NCI-H187 (cell line): ENCODE measurements around the gene ANO3.
"Not testable (repeated sequence)": the region's sequence is repeated elsewhere in the genome, so short reads cannot be mapped to it uniquely, and the experiment has no call there.

Experiments used
- DNase-seq, 2 experiments: peaks; one replicate each; lab custom pipeline; 2025; lab: John Stamatoyannopoulos, UW

Gene ANO3

DNA sequence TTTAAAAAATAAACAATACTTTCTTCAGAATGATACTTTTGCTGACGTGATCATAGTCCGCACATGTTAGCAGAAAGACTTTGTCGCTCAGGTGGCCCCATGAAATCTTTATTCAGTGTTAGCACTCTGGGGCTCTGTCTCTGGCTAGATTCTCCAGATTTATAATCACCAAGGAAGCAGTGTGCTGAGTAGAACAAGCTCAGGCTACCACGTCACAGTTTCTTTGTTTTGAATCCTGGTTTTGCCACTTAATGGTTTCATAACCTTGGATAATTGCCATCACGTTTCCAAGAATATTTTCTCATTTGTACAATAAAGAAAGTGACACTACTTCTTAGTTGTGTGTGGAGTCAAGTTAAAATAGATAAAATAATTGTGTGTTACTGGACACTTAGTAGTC is 244.0 kb downstream of the ANO3 start:
- DNase-seq: no peak

DNA sequence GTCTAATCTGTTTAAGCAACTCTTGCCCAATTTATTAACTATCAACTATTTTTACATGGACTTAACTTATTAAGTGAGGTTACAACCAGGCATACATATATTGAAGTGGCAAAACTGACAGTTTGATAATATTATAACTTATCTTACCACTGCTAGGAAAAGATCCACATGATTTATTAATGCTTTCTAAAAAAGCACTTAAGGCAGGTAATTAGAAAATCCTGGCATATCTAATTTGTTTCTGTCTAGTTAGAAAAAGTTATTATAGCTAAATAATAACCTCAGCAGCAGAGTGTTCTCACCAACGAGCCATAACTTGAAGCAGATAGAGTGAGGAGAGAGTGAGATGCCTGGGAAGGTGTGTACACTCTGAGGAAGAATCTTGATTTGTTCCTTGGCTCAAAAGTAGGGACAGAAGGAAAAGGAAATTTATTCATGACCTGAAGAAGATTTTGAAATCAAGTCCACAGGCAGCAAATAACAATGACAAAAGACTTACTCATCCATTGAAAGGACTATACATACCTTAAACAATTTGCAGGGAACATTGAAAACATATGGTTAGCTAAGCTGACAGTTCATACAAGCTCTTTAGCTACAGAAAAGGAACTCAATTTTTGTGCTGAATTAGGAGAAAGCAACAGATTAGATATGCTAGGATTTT is 247.2 kb downstream of the ANO3 start:
- no peak for DNase-seq

DNA sequence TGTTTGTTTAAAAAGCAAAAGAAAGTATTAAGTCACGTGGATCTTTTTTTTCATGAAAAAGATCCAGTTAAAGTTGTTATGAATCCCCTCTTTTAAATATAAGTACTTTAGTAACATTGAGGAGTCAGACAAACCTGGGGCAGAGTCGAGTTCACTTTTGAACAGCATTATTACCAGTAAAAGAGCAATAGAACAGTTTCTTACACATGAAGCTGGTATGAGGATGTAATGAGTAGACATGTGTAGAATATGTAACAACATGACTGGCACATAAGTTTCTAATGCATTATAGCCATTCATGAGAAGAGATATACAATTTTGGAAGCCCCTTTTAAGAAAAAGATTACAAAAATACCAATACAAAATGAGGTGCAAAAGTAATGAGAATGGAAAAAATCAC is 247.8 kb downstream of the ANO3 start:
- DNase-seq: no peak

DNA sequence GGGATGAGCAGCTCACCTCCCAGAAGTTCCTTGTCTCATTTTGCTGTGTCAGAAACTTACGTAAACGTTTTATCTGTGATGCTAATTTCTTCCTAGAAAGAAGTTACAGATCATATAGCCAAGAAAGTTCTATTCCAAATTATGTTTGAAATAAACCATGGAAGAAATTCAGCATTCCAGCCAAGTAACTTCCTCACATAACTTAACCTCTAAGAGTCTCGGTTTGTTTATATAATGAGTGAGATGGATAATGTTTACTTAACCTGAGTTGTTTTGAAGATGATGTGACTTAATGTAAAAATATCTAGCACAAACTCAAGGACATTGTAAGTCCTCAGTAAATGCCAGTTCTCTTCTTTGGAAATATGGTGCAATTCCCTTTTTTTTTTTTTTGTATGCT is 249.0 kb downstream of the ANO3 start:
- no peak for DNase-seq

DNA sequence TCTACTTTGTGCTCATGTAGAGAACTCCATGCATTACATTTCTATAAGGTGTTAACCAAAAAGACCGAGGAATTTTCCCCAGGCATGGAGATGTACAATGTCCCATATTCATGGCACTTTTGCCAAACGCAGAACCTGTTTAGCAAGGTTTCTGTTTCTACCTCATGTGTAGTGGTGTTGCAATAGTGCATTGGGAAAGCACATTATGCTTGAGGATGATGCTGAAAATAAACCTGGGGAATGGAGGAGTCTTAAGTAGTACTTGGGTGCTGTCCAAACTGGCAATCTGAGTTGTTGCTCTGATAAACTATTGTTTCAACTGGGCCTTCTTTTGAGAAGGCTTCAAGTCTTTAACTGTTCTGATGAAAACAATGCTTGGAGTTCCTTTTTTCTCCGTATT is 251.6 kb downstream of the ANO3 start:
- no peak for DNase-seq

DNA sequence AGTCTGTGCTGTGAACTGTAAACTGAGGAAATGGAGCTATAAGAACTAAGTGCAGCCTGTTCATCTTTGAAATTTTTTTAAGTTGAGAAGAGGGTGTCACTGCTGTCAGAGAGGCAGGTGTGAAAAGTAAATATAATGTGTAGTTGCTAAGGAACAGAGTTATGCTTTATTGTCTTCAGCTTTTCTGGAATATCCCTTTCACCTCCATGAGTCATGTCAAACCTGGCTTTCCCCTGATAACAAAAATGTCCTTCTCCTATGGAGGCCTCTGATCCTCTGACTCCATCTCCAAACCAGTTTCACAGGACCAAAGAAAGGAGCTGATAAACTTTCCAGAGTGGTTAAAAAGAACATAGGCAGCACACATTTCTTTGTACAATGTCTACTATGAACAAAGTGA is 252.9 kb downstream of the ANO3 start:
- no peak for DNase-seq

DNA sequence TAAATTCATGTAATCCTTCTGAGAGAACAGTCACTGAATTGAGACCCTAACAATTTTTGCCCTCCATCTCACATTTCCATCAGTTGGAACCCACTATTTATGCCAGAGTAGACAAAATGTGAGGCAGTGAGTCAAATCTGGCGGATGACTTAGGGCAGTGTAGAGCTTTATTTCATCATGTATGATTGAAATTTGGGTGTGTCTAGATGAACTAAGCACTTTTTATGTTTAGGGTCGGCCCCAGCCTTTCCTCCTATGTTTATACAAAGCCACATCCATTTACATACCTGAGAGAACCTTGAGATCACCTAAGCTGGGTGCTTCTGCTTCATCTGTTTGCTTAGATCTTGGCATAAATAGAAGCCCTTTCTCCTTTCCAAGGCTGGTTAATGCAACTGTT is 255.1 kb downstream of the ANO3 start:
- no peak for DNase-seq

DNA sequence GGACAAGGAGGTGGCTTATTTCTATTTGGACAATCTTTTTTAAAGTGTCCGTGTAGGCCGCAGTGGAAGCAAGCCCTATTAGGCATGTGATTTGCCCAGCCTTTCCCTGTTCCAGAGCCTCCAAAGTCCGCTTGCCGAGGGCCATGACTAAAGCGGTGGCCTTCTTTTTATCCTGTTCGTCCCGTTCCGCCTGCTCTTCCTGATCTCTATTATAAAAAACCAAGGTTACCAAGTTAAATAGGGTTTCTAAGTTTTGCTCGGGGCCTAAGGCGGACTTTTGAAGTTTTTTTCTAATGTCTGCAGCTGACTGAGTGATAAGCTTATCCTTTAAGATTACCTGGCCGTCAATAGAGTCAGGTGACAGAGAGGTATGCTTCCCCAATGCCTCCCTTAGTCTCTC is 261.8 kb downstream of the ANO3 start:
- no peak for DNase-seq

DNA sequence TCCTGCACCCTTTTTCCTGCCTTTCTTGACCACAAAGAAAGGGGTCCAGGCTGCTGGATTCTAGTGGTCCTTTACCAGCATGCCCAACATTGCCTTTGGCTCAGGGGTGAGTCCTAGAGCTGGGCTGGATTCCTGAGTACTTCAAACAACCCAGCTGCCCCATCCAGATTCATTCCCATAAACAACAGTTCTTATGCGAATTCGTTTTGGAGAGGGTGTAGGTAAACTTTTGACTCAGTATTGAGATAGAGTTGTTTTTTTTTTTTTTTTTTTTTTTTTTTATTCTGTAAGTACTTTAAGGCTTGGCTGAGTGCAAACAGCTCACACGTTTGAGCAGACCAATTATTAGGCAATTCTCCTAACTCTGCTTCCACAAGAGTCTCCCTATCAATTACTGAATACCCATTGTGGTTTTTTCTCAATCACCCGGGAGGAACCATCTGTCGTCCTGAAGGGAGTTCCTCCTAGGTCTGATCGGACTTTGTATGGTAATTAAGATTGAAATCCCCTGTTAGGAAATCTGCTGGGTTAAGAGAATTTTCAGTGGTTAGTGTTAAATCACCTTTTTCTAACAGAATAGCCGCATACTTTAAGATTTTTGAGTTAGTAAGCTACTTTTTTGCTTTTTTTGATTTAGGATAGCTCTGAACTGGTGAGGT is 263.4 kb downstream of the ANO3 start:
- DNase-seq: not testable (repeated sequence)

DNA sequence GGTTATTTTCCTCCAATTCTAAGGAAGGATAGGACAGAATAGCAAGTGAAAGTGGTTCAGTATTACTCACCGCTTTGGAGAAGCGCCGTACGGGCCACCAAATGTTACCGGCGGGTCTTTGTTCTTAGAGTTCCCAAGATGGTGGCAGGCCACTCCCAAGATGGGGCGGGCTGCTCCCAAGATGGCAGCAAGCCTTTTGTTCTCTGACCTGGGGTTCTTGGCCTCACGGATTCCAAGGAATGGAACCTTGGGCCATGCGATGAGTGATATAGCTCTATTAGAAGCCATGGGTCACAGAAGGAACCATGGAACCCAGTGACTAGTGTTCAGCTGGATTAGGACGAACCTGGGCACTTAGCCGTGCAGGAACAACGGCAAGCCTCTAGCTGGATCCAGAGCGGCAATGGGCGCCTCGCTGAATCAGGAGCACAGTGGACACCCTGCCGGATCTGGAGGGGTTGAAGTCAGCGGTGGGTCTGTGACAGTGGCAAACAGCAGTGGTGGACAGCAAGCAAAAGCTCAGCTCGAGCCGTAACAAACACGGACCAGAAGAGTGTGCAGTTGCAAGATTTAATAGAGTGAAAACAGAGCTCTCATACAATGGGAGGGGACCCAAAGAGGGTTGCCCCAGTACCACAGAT is 265.2 kb downstream of the ANO3 start:
- DNase-seq: not testable (repeated sequence)

DNA sequence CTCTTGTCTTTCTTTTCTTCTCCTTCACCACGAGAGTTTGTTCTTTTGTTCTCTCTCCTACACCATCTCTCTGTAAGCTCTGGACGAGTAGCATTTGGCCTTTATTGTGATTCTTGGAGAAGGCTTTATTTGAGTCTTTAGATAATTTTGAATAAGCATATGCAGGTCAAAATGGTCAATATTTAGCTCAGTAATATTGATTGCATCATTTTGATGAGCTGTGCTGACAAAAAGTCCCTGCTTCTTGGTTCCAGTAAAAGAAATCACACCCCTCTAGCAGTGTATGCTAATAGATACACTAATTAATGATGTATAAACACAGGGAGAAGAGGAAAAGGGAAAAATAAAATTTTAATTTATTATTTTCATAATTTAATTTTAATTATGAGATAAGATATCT is 266.0 kb downstream of the ANO3 start:
- no peak for DNase-seq

DNA sequence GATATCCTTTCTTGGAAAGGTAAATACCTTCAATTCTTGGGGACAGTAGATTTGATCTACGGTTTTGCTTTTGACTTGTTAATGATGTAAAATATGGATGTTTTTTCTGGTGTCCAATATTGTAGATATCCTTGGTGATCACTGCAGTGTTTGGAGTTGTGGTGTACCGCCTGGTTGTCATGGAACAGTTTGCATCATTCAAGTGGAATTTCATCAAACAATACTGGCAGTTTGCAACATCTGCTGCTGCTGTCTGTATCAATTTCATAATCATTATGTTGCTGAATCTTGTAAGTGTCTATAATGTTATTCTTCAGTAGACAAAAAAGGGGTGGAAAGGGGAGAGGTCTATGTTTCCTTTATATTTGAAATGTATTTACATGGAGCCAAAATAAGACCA is 267.5 kb downstream of the ANO3 start:
- no peak for DNase-seq

DNA sequence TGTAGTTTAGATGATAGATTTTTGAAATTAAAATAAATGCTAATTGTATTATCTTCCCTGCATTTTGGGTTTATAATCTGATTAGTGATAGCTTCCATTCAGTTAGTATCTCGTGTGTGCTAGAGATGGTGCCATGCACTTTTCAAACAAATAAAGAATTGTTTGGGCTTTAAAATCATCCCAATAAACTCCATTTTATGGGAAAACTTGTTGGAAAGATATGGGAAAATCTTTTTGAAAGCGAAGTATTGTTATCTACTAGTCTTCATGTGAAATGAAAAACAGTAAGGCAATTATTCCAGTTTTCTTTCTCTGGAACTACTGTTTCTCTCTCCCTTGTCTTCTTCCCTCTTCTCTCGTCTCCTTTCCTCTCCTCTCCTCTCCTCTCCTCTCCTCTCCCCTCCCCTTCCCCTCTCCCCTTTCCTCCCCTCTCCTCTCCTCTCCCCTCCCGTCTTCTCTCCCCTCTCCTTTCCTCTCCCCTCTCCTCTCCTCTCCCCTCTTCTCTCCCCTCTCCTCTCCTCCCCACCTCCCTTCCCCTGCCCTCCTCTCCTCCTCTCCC is 268.0 kb downstream of the ANO3 start:
- DNase-seq: no peak

DNA sequence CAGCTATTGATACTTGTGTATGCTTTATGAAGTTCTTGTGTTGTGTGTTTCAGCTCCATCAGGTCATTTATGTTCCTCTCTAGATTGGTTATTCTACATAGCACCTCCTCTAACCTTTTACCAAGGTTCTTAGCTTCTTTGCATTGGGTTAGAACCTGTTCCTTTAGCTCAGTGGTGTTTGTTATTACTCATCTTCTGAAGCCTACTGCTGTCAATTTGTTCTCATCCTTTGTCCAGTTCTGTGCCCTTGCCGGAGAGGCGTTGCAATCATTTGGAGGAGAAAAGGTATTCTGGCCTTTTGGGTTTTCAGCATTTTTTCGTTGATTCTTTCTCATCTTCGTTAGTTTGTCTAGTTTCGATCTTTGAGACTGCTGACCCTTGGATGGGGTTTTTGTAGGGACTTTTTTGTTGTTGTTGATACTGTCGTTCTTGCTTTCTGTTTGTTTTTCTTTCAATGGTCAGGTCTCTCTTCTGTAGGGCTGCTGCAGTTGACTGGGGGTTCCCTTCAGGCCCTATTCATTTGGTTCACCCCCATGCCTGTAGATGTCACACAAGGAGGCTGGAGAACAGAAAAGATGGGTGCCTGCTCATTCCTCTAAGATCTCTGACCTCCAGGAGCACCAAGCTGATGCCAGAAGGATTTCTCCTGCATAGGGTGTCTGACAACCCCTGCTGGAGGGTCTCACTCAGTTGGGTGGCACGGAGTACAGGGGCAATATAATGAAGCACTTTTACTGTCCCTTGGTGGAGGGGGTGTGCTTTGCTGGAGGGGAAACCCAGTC is 276.0 kb downstream of the ANO3 start:
- DNase-seq: no peak

DNA sequence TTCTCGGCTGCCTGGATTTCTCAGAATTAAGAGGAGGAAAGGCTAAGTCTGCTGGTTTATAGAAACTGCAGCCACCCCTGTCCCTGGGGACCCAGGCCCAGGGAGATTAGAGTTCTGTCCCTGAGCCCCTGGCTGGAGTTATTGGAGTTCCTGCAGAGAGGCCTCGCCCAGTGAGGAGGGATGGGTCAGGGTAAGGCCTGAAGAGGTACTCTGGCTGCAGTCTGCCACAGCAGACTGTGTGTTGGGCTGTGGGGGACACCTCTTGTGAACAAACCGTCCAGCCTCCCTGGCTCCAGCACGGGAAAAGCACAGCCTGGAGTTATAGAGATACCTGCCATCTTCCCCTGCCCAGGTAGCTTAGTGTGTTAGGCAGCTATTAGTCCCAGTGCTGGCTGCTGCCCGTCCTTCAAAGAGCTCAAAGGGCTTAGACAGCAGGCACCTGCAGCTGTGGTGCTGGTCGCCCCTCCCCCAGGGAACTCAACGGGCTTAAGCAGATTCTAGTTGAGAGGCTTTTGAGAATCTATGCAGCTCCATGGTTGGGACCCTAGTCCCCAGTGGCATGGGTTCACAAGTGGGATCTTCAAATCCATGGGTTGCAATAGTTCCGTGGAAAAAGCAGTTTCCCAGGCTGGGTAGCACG is 276.7 kb downstream of the ANO3 start:
- DNase-seq: no peak

DNA sequence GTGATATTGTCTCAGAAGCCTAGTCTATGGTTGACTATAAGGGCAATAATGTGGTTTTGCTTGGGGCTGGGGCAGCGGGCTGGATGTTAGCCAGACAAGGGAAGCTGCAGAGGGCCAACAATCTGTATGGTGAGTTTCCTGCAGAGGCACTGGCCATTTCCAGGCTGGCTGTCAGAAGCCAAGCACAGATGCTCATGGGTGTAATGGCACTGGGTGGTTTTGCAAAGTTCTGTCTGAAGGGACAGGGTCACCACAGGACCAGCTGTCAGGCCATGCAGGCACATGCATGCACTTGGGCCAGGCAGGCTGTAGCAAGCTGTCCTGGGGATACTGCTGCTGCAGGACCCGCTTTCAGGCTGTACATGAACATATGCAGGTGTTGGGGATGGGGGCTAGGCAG is 281.8 kb downstream of the ANO3 start:
- no peak for DNase-seq

DNA sequence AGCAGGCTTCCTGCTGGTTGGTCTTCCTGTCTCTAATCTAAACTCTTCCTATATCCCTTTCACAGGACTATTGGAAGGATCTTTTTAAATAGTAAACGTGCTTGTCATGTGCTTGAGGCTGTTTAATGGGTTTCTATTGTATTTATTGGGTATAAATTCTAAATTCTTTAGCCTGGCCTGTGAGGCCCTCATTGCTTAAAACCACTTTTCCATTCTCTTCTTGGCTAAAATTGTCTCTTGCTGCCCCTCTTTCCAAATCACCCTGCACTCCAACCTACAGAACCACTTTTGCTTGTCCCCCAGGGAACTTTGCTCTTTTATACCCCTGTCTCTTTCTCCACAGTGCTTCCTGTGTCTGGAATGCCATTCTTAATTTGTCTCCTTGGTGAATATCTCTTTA is 286.5 kb downstream of the ANO3 start:
- no peak for DNase-seq

DNA sequence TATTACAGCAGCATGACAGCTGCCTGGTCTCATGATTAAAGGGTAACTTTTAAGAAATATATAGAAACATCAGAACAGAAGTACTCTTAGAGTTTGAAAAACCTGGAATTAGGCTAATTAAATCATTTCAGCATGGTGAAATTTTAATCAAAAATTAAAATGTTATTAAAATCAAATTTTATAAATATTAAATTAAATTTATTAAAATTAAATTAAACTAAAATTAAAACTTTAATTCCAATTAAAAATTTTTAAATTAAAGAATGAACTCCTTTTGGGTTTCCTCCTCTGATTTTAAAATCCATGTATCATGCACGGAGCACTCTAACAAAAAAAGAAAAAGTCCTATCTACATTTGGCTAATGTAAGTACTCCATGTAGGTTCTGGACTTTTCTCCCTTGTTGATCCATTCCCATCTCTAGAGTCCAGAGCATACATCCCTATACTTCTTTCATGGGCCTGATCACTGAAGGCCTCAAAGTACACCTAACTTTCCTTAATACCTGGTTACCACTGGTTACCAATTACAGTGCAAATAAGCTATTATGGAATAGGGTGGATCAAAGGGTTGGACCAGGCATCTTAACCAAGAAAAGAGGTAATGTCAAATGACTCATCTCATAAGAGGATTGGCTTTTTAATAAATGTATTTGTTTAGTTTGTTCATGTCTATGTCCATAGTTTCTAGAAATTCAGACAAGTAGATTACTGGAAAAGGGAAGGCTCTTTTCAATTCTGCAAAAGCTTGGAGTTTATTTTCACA is 288.5 kb downstream of the ANO3 start:
- no peak for DNase-seq

DNA sequence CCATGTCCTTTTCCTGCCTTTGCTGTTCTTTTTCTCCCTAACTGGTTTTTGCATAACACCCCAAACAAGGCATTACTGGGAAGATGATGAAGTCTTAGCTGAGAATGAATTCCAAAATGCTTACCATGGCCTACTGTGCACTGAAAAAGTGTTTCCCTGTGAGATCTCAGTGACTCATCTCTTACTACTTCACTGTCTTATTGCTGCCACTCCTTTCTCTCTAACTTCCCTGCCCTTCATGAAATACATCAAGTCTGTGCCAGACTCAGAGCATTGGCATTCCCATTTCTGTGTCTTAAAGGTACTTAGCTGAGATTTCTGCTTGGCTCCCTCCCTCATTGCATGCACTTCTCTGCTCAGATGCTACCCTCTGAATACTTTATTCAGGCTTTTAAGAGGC is 289.2 kb downstream of the ANO3 start:
- DNase-seq: no peak

DNA sequence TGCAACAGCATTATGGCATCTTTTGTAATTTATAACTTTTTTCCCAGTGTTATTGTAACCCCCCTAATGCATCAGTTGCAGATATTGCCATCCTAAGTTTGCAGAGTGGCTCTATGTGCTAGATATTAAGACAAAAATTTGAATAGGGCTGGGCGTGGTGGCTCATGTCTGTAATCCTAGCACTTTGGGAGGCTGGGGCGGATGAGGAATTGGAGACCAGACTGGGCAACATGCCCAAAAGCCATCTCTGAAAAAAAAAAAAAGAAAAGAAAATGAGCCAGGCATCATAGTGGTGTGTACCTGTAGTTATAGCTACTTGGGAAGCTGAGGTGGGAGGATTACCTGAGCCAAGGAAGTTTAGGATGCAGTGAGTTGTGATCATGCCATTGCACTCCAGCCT is 290.3 kb downstream of the ANO3 start:
- DNase-seq: no peak

DNA sequence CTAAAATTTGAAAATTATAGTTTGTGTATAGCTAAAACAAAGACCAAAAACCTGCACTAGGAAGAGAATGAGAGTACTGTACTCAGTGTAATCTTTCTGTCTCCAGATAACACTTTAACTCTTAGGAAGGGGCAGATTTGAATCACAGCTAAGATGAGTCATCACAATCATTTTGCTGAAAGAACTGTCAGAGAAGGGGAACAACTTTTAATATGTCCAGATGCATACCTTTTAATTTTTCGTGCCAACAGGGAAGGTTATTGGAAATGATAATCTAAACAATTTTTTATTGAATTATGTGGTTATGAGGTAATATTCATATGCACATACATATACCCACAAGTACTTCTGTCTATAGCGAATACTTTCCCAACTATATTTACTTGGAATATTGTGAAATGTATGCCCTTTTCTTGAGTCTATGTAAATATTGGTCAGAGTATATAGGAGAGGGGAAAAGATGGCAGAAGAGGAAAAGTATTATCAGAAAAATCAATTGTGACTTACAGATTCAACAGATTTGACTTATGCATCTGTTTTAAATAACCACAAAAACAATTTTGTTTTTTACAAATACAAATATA is 291.2 kb downstream of the ANO3 start:
- DNase-seq: no peak
